Pulmonary artery endothelial cell (primary cell): ENCODE data around the gene CDKN2B-AS1. TPM values are rescaled to one million over a fixed set of nuclear protein-coding genes. Genes with fewer than 3 reads are reported as not detected.
A peak's percentile ranks its signal among the peaks of the same experiment; 100 is the strongest.

ENCODE experiments used
- DNase-seq: peaks from one replicate; pipeline ENCODE4 v3.0.0-alpha.2; 2011; ENCODE audit warnings: low read depth, low spot score
- total RNA-seq: library from RNA; depleted of rRNA; stranded (reverse); fragments of >200 nt; gene quantifications from 2 replicates; pipeline ENCODE4 v1.2.3, GENCODE V29; 2014

The CDKN2B-AS1 gene
- total RNA-seq, 1 donor from 2014 or later: 0.66 TPM

DNA sequence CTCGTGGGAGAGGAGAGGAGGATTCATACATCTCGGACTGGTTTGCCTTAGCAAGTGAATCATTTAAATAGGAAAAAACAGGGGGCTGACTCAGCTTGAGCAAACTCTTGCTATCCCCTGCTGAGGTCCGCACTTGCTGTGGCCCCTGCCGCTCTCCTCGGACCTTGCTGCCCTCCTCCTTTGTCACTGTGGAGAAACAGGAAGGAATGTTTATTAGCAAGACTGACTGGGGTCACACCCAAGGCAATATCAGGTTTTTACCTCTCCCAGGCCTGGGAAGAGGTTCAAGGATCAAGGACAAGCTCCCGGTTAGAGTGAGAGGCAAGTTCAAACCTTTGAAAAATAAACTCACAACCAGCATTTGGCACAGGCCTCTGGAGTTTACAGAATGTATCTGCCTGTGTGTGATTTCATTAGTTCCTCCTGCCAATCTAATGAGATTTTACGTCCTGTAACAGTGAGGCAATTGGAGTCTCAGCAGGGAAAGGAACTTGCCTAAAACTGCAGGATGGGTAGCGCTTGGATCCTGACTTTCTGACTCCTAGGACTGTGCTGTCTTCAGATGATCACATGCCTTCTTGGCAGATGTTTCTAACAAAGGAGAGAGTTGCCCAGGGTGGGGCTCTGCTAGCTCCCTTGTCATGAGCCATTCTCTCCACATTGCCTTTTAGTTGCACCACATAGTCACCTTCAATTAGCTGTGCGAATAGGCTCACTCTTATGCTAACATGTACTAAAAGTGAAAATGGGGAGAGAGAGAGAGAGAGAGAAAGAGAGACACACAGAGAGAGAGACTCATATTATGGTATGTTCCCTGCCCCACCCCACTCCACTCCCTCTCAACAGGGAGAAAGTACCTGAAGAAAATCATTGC, 123.2 kb downstream of the CDKN2B-AS1 start:
- peak; percentile 78 for DNase-seq

DNA sequence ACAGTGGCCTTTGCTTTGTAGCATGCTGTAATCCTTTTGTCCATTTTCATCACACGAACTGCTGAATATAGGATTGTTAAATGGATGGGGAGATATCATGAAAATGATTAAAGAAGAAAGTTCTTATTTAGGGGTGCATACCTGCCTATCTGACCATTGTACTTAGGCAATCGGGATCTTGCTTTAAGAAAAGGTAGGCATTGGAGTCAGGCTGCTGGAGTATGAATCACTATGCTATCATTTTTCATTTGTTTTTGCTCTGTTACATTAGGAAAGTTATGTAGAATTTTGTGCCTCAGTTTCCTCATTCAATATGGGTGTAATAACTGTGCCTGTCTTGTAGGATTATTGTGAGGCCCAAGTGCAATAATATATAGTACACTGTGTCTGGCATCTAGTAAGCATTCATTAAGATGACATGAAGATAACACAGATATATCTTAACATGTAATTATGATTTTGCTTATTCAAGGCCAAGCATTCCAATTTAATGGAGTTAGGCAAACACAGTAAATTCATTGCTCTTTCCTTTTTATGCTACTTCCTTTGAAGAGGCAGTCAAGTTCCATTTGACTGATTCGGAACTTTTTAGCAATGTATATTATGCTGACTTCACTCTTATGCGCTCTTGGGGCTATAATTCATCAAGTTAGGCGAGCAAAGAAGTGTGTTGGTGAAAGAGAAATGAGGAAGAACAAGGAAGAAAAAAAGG, 124.4 kb downstream of the CDKN2B-AS1 start:
- DNase-seq: no peak

DNA sequence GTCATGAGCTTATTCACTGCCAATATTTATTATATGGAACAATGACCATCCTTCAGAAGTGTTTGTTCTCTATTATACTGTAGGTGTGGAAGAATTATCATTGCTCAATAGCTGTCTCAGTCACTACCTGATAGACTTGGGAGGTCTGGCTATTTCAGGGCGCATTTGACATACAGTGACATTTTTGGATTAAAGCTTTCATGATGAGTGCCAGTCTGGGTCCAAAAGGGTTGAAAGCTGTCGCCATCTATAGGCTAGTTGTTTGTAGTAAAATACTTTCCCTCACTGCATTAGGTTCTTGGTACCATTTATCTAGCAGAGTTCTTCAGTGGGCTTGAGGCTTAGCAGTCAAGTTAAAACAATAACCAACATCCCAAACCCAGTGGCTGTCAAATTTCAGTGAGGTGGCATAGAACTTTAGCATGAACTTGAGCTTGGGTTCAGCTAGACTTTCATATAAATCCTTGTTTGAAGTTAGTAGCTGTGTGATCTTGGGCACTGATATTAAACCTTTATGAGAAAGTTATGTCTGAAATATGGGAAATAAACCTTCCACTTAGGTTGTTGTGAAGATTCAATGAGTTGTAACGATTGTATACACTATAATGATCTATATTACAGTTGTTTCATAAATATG, 125.0 kb downstream of the CDKN2B-AS1 start:
- DNase-seq: no peak

DNA sequence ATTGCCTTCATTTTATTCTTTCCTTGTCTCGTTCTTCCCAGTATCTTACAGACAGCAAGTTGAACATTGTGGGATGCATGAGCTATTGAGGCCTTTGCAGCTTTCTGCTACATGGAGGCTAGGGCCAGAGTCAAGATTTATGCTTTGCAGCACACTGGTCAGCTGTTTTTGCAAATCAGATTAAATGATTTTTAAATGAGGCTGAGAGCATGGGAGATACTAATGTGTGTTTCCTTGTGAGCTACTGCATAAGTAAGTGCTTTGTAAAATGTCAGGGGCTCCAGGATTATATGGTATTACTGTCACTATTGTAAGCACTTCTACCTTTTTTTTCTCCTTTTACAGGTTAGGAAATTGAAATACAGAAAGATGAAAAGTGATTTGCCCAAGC, 125.6 kb downstream of the CDKN2B-AS1 start:
- DNase-seq: no peak

DNA sequence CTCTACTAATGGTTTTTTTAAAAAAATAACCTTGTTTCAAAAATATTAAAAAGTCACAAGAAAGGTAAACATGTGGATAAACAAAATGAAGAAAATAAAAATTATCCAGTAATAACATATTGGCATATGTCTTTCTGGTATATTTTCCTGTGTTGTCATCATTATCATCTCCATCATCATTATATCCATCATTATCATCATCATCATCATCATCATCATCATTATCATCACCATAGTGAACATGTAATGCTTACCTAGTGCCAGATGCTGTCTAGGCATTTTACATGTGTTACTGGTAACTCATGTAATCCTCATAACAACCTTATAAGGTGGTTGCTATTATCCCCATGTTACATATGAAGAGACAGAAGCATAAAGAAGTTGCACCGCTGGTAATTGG, 126.0 kb downstream of the CDKN2B-AS1 start:
- DNase-seq: no peak

DNA sequence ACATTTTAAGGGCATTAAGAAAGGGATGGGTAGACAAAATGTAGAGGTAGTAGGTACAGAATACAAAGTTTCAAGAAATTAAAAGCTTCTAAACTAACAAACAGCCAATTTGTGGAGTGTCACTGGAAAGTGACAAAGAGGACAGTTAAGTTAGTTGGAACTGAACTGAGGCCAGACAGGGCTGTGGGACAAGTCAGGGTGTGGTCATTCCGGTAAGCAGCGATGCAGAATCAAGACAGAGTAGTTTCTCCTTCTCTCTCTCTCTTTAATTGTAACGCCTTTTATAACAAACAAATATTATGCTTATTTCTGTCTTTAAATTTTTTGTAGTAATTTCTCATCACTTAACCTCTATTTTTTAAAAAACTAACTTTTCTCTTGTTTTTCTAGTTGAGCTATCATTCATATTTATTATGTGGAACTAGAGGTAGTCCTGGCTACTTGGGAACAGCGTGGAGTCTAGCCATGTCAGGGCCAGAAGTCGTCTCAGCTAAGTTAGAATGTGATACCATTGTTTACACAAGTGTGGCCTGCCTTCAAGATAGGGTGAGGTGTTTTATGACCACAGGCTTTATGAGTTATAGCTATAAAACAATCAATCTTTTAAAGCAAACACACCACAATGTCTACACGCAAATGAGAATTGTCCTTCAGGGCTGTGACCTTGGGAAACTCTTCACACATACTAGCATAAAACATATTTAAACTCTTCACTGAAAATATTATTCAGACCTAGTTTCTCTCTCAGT, 129.8 kb downstream of the CDKN2B-AS1 start:
- DNase-seq: no peak

DNA sequence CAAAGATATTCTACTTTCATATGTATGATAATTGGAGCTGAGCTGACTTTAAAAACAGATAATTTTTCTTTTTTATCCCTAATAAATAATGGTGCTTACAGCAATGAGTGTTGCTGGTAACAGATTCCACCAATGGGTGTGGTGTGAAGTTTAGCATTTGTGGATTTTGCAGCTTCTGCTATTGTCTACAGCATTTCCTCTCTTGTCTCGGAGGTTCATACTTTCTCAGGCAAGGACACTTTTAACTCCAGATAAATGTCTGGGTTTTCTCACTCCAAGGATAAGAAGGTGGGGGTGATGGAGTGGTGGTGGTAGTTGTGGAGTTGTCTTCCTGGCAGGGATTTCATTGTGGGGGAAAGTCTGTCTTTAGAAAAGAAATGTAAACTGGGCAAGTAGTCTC, 134.5 kb downstream of the CDKN2B-AS1 start:
- DNase-seq: no peak

DNA sequence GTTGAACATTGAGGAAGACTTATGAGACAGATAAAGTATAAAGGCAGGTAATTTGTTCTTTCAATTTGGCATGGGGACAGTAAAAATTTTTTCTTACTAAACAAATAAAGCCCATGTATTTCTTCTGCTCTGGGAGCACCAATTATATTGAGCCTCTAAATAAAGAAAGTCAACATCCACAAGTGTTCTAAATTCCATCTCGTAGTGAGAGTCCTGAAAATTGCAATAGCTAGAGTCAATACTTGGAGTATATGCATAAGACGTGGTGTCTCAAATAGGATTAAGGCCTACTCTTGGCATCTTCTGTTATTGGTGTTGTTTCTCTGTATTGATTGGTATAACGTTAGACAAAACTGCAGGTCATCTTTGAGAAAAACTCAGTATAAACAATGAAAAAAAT, 135.0 kb downstream of the CDKN2B-AS1 start:
- no peak for DNase-seq

DNA sequence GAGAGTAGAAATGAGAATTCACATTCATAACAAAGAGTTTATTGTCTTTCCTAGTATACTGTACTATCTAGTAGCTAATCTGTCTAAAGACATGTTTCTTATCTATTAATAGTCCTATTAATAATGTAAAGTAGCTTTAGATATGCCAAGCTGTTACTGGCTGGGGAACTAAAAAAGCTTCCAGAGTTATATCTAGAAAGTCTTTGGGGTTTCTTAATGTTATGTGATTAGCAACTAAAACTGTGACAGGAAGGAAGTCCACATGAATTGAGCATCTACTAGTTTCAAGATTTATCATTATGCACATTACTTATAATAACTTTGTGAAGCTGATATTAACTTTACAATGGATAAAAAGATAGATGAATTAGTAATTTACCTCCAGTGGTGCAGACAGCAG, 137.2 kb downstream of the CDKN2B-AS1 start:
- DNase-seq: no peak

DNA sequence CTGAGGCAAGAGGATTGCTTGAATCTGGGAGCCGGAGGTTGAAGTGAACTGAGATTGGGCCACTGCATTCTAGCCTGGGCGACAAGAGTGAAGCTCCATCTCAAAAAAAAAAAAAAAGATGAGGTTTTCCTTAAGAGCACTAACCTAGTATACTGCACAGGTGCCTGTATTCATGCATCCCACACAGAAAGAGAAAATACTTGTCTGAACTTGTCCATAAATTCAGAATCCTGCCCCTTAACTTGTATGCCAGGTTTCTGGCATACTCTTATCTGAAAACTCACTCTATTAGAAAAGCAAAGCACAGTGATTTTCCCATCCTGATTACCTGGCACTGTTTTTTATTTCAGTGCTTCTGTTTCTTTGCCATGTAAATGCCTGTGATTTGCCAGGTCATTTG, 139.8 kb downstream of the CDKN2B-AS1 start:
- DNase-seq: no peak

DNA sequence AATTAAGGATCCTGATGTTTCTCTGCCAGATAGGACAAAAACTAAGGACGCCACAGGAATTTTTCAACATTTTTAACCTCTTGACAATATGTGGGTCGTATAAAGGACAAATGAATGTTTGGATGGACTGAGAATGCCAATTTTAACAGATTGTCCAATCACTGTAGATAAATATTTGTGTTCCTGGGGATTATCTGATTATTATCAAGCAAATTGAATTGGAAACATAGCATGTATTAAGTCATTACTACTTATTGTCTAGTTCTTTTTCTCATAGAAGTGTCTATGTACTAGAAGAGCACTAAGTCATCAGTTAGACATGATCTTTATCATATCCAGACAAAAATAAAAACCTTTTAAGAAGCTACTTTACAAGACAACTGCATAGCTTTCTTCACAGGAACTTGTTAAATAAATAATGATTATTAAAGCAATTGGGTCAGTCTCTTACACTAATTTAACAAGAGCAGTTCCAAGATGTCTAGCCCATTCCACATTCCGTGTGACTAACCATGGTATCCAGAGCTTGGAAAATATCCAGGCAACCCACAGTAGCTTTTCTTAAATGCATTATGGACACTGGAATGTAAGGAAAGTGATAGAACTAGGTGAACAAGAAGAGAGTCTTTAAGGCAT, 142.0 kb downstream of the CDKN2B-AS1 start:
- DNase-seq: no peak

DNA sequence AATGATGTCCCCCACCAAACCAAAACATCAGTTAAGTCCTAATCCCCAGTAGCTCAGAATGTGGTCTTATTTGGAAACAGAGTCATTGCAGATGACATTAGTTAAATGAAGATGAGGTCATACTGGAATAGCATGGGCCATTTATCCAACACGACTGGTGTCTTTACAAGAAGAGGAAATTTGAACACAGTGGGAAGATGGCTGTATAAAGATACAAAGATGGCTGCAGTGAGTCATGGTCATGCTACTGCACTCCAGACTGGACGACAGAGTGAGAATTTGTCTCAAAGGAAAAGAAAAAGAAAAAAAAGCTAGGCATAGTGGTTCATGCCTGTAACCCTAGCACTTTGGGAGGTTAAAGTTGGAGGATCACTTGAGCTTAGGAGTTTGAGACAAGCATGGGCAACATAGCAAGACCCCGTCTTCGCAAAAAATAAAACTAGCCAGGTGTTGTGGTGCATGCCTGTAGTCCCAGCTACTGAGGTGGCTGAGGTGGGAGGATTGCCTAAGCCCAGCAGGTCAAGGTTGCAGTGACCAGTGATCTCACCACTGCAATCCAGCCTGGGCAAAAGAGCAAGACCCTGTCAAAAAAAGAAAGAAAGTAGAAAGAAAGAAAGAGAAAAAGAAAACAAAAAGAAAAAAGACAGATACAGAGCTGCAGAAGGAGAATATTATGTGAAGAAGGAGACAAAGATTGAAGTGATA, 144.5 kb downstream of the CDKN2B-AS1 start:
- DNase-seq: no peak

DNA sequence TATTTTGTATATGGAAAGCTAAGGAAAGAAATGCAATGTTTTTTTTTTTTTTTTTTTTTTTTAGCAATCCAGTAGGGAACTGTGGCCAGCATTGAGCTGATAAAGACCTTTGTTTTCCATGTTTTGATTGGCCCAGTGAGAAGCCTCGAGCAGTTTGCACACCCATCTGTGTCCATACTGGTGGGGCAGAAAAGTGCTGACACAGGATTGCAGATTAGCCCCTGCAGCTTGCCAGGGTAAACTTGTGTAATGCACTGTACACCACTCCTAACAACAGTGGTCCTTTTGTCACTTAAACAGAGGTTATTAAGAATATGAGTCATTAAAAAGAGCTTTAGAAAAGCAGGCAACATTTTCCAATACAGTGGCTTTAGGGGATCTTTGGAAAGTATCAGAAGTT, 147.3 kb downstream of the CDKN2B-AS1 start:
- no peak for DNase-seq

DNA sequence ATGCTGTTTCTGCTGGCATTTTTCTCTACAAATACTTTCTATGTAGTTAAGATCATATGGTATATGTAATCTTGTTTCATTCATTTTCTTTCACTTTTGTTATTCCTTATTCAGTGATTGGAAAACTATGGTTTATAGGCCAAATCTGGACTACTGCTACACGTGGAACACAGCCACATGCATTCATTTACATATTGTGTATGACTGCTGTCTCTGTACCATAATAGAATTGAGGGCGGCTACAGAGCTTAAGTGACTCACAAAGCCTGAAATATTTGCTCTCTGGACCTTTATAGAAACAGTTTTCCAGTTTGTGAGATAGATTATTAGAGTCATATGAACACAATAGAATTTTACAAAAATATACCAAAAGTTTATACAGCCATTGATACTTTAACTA, 148.1 kb downstream of the CDKN2B-AS1 start:
- no peak for DNase-seq

DNA sequence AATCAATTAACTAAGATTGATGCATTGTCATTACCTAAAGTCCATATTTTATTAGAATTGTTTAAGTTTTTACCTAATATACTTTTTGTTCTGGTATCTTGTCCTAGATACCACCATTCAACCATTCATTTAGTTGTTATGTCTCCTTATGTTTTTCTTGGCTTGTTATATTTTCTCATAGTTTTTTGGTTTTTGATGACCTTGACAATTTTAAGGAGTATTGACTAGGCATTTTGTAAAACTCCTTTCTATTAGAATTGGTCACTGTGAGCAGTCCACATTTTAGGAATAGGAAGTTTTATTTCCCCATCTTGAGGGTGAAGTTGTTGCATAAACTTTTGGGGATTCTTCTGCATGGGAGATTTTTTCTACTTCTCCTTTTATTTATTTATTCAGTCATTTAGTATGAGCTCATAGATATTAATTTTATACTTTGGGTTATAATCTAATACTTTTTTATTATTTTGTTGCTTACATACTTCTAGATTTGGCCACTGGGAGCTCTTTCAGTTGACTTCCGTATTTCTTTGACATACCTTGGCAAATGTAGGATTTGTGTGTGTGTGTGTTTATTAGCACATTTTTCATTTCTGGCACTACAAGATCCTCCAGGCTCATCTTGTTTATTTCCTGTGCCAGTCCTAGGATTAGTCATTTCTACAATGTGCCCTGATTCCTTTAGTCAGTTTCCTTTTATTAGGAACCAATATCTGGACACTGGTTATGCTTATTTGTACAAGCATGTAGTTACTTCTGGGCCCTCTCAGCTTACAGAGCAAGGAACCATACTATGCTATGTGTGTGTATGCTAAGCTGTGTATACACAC, 149.4 kb downstream of the CDKN2B-AS1 start:
- peak; percentile 13 for DNase-seq

DNA sequence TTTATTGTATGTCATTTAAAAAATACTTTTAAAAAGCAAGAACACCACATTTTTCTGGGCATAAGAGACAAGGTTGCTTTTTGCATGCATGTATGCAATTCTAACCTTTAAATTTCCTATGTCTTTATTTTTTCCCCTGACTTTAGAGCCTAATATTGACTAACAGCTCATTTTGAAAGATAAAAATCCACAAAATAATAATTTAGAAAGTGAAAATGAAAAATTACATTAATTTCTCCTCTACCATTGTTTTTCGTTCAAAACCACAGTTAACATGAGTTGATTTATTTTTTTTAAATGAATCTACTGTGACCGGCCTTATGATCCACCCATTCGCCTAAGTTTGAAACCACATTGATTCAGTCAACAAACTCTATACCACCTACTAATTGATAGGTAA, 152.0 kb downstream of the CDKN2B-AS1 start:
- no peak for DNase-seq

DNA sequence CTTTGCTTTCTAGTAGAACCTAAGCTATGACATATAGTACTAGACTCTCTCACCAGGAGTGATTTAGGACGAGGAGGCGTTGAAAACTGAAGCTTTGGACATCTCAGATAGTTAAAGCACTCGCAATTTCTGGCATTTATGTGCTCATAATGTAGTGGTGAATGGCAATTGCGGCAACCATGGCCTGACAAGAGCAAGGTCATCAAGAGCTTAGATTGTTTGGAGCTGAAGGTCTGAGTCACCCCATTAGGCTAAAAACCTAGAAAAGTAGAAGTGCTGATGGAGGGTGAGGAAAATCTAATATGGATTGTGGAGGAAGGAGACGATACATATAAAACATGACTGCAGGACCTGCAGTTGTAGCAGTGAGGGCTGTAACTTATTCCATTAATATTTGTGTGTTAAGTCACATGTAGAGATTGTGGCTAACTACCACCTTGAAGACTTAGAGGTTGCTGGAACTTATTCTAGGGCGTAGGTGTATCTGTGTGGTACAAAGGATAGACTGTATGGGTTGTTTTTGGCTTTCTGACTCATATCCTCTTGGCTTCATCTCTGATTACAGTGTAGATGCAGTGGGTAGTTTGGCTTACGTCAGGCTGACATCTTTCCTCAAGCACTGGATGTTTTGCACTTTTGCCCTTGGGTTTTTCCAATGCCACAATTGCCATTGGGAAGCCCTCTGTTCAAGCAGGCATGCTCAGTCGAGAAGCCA, 153.4 kb downstream of the CDKN2B-AS1 start:
- DNase-seq: peak; percentile 19

DNA sequence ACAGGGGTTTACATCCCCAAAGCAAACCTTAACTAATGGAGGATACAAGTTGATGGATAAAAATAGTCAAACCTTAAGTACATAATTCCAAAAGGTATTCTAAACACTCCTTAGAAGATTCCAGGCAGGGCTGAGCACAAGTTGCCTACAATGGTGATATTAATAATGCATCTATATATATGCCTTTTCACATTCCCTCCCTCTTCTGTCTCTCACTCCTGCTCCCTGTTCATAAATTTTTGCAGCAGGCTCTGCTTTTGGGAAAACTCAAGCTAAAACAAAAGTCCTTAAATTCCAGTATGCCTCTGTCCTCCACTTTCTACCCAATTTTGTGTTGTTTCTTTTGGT, 153.9 kb downstream of the CDKN2B-AS1 start:
- DNase-seq: no peak
